A549 (cell line): ENCODE results near the gene CERK.

Experiments
- CBX8 ChIP-seq: fragments of 200-600 bp; sonication (generic); IDR thresholded peaks from 2 replicates; pipeline ENCODE4 v1.6.1; 2016
- CTCF ChIP-seq: fragments of >200 bp; sonication (Bioruptor Twin); formaldehyde crosslinking; IDR thresholded peaks from 3 replicates; pipeline ENCODE4 v1.5.1; 2016
- EP300 ChIP-seq, 2 experiments: fragments of >200 bp; sonication (Bioruptor Twin); formaldehyde crosslinking; IDR thresholded peaks; 2 replicates in 1 of 2; 3 replicates in 1 of 2; pipeline ENCODE4 v1.6.1; 2016 to 2017
- HDAC2 ChIP-seq: fragments of 200-600 bp; sonication (generic); IDR thresholded peaks from 2 replicates; pipeline ENCODE4 v1.6.1; 2016
- HMGXB4 ChIP-seq: fragments of 250-450 bp; sonication (Bioruptor Pico); IDR thresholded peaks from 2 replicates; pipeline ENCODE4 v1.5.0; 2021; ENCODE audit warnings: mild to moderate bottlenecking, moderate library complexity, borderline replicate concordance
- POLR2A ChIP-seq: IDR thresholded peaks from 2 replicates; pipeline ENCODE4 v1.6.1; 2012; ENCODE audit warnings: mild to moderate bottlenecking, low read length
- RFX5 ChIP-seq: fragments of 450-650 bp; IDR thresholded peaks from 2 replicates; pipeline ENCODE4 v1.7.1; 2014; ENCODE audit warnings: antibody characterized with exemption, mild to moderate bottlenecking, moderate library complexity

GRCh38 chr22:46673205-46673604, 64.8 kb downstream of the CERK start:
- TF ChIP-seq POLR2A (no peak), HMGXB4 (CRISPR knock-in tag) (no peak), HDAC2 (no peak), CTCF (no peak), EP300 (IDR thresholded peaks at IDR 0.05) (no peak), CBX8 (no peak), RFX5 (no peak)
